Endothelial cell of umbilical vein (primary cell): ENCODE data around the gene LRRC27. TPM values are rescaled to one million over a fixed set of nuclear protein-coding genes. Genes with fewer than 3 reads are reported as not detected.

Source experiments
- BruUV-seq: library from RNA; stranded (reverse); fragments of 400-500 nt; replicated peaks from 2 replicates; lab custom pipeline; 2021; lab: Mats Ljungman, UMichigan
- CTCF ChIA-PET: fragments of 300-600, 350-600 bp; sonication (Branson Sonifier 250); formaldehyde crosslinking; loops from one replicate; lab custom pipeline; 2021; ENCODE audit warnings: antibody characterized with exemption, inconsistent platforms; lab: Charles Lee
- POLR2A ChIA-PET: fragments of 300-600, 350-600 bp; sonication (Branson Sonifier 250); formaldehyde crosslinking; loops from one replicate; lab custom pipeline; 2021; ENCODE audit warnings: antibody characterized with exemption, inconsistent platforms; lab: Charles Lee
- DNase-seq: peaks from one replicate; pipeline ENCODE4 v3.0.0-alpha.2; 2011; ENCODE audit warnings: low read depth, low spot score
- FAIRE-seq: peaks from 2 replicates; lab custom pipeline; 2011; peaks lifted over from hg19 to GRCh38; lab: Jason Lieb, UNC
- H2AFZ ChIP-seq: 2 replicates; pipeline ENCODE4 v1.6.0; 2012; ENCODE audit warnings: low read depth, low read length, control low read depth, inconsistent platforms
- H3K27ac ChIP-seq: 2 replicates; pipeline ENCODE4 v1.5.1; 2011; ENCODE audit warnings: low read depth, mild to moderate bottlenecking, control low read depth, low read length, moderate library complexity; ENCODE audit not compliant: insufficient read depth
- H3K27me3 ChIP-seq, 2 experiments: 2 replicates each; pipeline versions ENCODE4 v1.6.0 to v1.6.1; 2011; ENCODE audit warnings: low read length in 2 of 2, mixed read lengths in 1 of 2; ENCODE audit not compliant: control insufficient read depth in 2 of 2, insufficient read depth in 2 of 2
- H3K36me3 ChIP-seq, 2 experiments: 2 replicates in 1 of 2; 3 replicates in 1 of 2; pipeline ENCODE4 v1.5.1; 2011; ENCODE audit warnings: low read length in 2 of 2, mild to moderate bottlenecking in 1 of 2, moderate library complexity in 1 of 2; ENCODE audit not compliant: control insufficient read depth in 2 of 2, insufficient read depth in 2 of 2; ENCODE audit errors: extremely low read depth in 1 of 2
- H3K4me1 ChIP-seq: 3 replicates; pipeline ENCODE4 v1.5.1; 2011; ENCODE audit warnings: mild to moderate bottlenecking, low read length; ENCODE audit not compliant: control insufficient read depth, insufficient read depth; ENCODE audit errors: extremely low read depth
- H3K4me2 ChIP-seq: 2 replicates; pipeline ENCODE4 v1.6.1; 2011; ENCODE audit warnings: low read length, control low read depth, mixed read lengths; ENCODE audit not compliant: insufficient read depth
- H3K4me3 ChIP-seq, 3 experiments: fragments of 200-600 bp in 1 of 3; sonication (generic), shearing (Covaris generic) in 1 of 3; replicated peaks in 1 of 3; 2 replicates each; pipeline ENCODE4 v1.5.1; 2011 to 2016; ENCODE audit warnings: control low read depth in 3 of 3, low read length in 3 of 3, mild to moderate bottlenecking in 2 of 3, inconsistent platforms in 1 of 3, low read depth in 1 of 3, moderate library complexity in 1 of 3; ENCODE audit not compliant: insufficient read depth in 1 of 3
- H3K79me2 ChIP-seq: 2 replicates; pipeline ENCODE4 v1.6.0; 2012; ENCODE audit warnings: low read length, inconsistent platforms; ENCODE audit not compliant: control insufficient read depth, insufficient read depth
- H3K9ac ChIP-seq: replicated peaks from 2 replicates; pipeline ENCODE3; 2011; ENCODE audit warnings: low read length, control low read depth; ENCODE audit not compliant: insufficient read depth; ENCODE audit errors: extremely low read depth
- H3K9me1 ChIP-seq: replicated peaks from 3 replicates; pipeline ENCODE4 v1.6.0; 2011; ENCODE audit warnings: mild to moderate bottlenecking, low read length; ENCODE audit not compliant: control insufficient read depth, insufficient read depth; ENCODE audit errors: extremely low read depth
- H3K9me3 ChIP-seq: replicated peaks from 2 replicates; pipeline ENCODE4 v1.5.1; 2012; ENCODE audit warnings: low read length, inconsistent platforms; ENCODE audit not compliant: control insufficient read depth, insufficient read depth
- H4K20me1 ChIP-seq: replicated peaks from 2 replicates; pipeline ENCODE3; 2011; ENCODE audit warnings: mild to moderate bottlenecking, low read length; ENCODE audit not compliant: control insufficient read depth, insufficient read depth; ENCODE audit errors: extremely low read depth
- EZH2 ChIP-seq: IDR thresholded peaks from 2 replicates; pipeline ENCODE4 v1.6.1; 2012; ENCODE audit warnings: borderline replicate concordance, low read depth, mild to moderate bottlenecking, moderate library complexity, low read length, inconsistent platforms; ENCODE audit not compliant: severe bottlenecking
- FOS ChIP-seq: IDR thresholded peaks from 2 replicates; pipeline ENCODE4 v1.6.1; 2011; ENCODE audit warnings: mild to moderate bottlenecking, low read length, moderate library complexity, borderline replicate concordance; ENCODE audit not compliant: insufficient read depth
- GATA2 ChIP-seq: IDR thresholded peaks from 2 replicates; pipeline ENCODE4 v1.7.0; 2011; ENCODE audit warnings: low read depth, mild to moderate bottlenecking, moderate library complexity, mixed read lengths, low read length; ENCODE audit not compliant: insufficient read length, insufficient read depth
- JUN ChIP-seq: IDR thresholded peaks from 2 replicates; pipeline ENCODE4 v1.6.1; 2011; ENCODE audit warnings: borderline replicate concordance, low read depth; ENCODE audit not compliant: insufficient read length, insufficient read depth
- MYC ChIP-seq: IDR thresholded peaks from one replicate; pipeline ENCODE4 v1.6.1; 2011; ENCODE audit warnings: mild to moderate bottlenecking, low read depth, low read length
- POLR2A ChIP-seq: IDR thresholded peaks from 2 replicates; pipeline ENCODE4 v1.6.1; 2012; ENCODE audit warnings: low read depth, mild to moderate bottlenecking, control low read depth, low read length
- POLR2AphosphoS5 ChIP-seq: IDR thresholded peaks from 2 replicates; pipeline ENCODE4 v1.6.1; 2012; ENCODE audit warnings: low read depth, mild to moderate bottlenecking, control low read depth, low read length, moderate library complexity; ENCODE audit not compliant: insufficient read depth
- dilution Hi-C: fragments of 300-500 bp; cut with MboI; formaldehyde crosslinking; loops from one replicate; pipeline ENCODE4 v1.15.0; 2019; ENCODE audit warnings: low sequenced_read_pairs; ENCODE audit not compliant: extremely low pct_ligation_motif_present
- intact Hi-C: fragments of 100-400 bp; cut with micrococcal nuclease; formaldehyde crosslinking; loops from one replicate; pipeline ENCODE4 v1.10.0; 2022
- polyA plus RNA-seq, 4 experiments: library from polyadenylated mRNA; depleted of rRNA in 3 of 4; stranded (reverse) in 3 of 4; unstranded in 1 of 4; fragments of >200 nt; gene quantifications; 2 replicates each; pipeline versions ENCODE4 v1.2.1 to v1.2.3, GENCODE V29; 2011 to 2012; ENCODE audit warnings: missing spikeins in 1 of 4
- total RNA-seq: library from RNA; stranded (reverse); gene quantifications from 2 replicates; pipeline ENCODE4 v1.2.3, GENCODE V29; 2021
- TF ChIP-seq, protein P1 (sequence below), 2 donors: IDR thresholded peaks; 1 replicate in 1 of 2; 2 replicates in 1 of 2; pipeline ENCODE4 v1.5.1; 2011; ENCODE audit warnings: low read length in 2 of 2, mild to moderate bottlenecking in 2 of 2, moderate library complexity in 2 of 2, control low read depth in 1 of 2, inconsistent platforms in 1 of 2, low read depth in 1 of 2; ENCODE audit not compliant: insufficient read depth in 1 of 2; ENCODE audit errors: extremely low read depth in 1 of 2
- TF ChIP-seq, protein P2 (sequence below): IDR thresholded peaks from 2 replicates; pipeline ENCODE4 v1.6.1; 2011; ENCODE audit not compliant: insufficient read depth, insufficient read length

Gene LRRC27
- total and polyA plus RNA-seq, 2 donors (not counting 3 experiments of a cell fraction or from before 2014, with no cell fraction given), result 8.3 to 13.6 TPM

DNA sequence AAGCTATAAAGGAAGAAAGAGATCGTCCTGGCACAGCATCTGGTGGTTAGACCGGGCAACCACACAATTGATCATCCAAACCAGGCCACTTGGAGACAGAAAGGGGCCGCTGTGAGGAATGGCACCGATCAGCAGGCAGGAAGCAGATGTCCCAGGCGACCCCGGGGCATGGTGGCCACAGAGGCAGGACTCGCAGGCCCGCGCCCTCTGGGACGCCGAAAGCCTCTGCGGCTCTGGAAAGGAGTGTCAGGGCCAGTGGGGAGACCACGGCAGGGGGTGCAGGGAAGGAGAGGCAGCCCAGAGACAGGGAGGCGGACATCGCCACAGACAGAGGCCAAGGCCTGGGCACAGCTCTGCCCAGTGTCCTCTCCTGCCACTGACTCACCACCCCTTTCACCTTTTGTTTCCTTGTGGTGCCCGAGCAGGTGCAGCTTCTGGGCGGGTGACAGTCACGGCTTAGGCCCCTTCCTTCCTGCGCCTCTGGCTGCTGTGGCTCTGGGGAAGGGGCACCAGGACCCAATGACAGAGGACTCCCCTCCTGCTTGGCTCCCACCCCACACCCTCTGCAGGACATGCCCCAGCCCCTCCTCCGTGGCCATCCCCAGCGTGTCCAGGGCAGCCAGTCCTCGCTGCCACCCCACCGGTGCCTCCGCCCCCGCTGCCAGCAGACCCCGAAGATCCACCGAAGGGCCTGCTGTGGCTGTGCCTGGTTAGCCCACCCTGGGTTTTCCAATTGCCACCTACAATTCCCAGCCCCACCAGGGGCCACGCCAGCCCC, 35.1 kb upstream of the LRRC27 start:
- no peak overlapping the region for H3K27ac ChIP-seq
- CTCF ChIA-PET, result no interaction called here
- no peak overlapping the region for H2AFZ ChIP-seq
- BruUV-seq, result no TSS peak
- H3K9me3 ChIP-seq, result no peaks in the 10 kb centered on the region
- no peak overlapping the region for H3K4me3 ChIP-seq
- H3K27me3 ChIP-seq, result no peaks in the 10 kb centered on the region
- H3K4me1 ChIP-seq, result no peaks in the 10 kb centered on the region
- H3K36me3 ChIP-seq, result no peaks in the 10 kb centered on the region
- POLR2A ChIA-PET, result no interaction called here
- no peaks in the 10 kb centered on the region for H3K9me1 ChIP-seq
- FAIRE-seq (no peak), DNase-seq (no peak)
- dilution Hi-C loops, result no loop called here
- no peak overlapping the region for H3K4me2 ChIP-seq
- intact Hi-C loops, result no loop called here
- no peak overlapping the region for H3K9ac ChIP-seq
- H3K79me2 ChIP-seq, result no peaks in the 10 kb centered on the region
- no peaks in the 10 kb centered on the region for H4K20me1 ChIP-seq
- no peak for TF ChIP-seq FOS

DNA sequence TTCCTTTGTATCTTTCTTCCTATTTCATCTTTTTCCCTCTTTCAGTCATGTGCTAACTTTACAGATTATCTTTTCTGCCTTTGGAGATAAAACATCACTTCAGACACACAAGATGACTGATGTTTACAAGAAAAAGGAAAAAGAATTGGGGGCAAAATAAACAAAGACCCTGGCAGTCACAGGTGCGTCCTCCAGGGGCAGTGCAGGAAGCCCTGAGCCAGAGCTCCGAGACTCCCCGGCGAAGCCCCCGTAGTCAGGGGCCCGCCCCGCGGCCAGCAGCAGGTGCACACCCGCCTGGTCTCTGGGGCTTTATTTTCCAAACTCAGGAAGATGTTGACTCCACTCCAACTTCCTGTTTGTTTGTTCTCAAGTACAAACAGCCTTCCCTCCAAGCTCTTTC, 34.5 kb upstream of the LRRC27 start:
- Histone ChIP-seq H3K4me3 (no peak overlapping the region), H3K4me2 (no peak overlapping the region), H4K20me1 (no peaks in the 10 kb centered on the region), H3K79me2 (no peaks in the 10 kb centered on the region), H3K27me3 (no peaks in the 10 kb centered on the region), H3K9ac (no peak overlapping the region), H3K27ac (no peak overlapping the region), H3K36me3 (no peaks in the 10 kb centered on the region), H3K9me3 (no peaks in the 10 kb centered on the region), H3K4me1 (no peaks in the 10 kb centered on the region), H2AFZ (no peak overlapping the region), H3K9me1 (no peaks in the 10 kb centered on the region)
- FAIRE-seq (no peak), DNase-seq (no peak)
- ChIA-PET CTCF (interaction anchor here (1.4 kb wide), 1 partner anchor 56 kb away, joined by 3 read pairs; no protein-coding TSS in a partner anchor), POLR2A (no interaction called here)
- no peak for TF ChIP-seq POLR2A
- no peak for TF ChIP-seq FOS
- TF ChIP-seq POLR2AphosphoS5, result no peak
- TF ChIP-seq, protein P1, sequence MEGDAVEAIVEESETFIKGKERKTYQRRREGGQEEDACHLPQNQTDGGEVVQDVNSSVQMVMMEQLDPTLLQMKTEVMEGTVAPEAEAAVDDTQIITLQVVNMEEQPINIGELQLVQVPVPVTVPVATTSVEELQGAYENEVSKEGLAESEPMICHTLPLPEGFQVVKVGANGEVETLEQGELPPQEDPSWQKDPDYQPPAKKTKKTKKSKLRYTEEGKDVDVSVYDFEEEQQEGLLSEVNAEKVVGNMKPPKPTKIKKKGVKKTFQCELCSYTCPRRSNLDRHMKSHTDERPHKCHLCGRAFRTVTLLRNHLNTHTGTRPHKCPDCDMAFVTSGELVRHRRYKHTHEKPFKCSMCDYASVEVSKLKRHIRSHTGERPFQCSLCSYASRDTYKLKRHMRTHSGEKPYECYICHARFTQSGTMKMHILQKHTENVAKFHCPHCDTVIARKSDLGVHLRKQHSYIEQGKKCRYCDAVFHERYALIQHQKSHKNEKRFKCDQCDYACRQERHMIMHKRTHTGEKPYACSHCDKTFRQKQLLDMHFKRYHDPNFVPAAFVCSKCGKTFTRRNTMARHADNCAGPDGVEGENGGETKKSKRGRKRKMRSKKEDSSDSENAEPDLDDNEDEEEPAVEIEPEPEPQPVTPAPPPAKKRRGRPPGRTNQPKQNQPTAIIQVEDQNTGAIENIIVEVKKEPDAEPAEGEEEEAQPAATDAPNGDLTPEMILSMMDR (IDR thresholded peaks at IDR 0.05; ENCODE audit: extremely low read depth in 1 of 2, insufficient read depth in 1 of 2, low read depth in 1 of 2, low read length in 2 of 2), result no peak
- TF ChIP-seq EZH2, result no peak
- TF ChIP-seq, protein P2, sequence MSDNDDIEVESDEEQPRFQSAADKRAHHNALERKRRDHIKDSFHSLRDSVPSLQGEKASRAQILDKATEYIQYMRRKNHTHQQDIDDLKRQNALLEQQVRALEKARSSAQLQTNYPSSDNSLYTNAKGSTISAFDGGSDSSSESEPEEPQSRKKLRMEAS, result no peak
- no peak for TF ChIP-seq GATA2
- no peak for TF ChIP-seq MYC
- TF ChIP-seq JUN, result no peak
- dilution Hi-C loops, result no loop called here
- intact Hi-C loops, result no loop called here
- no TSS peak for BruUV-seq
